Cardiac muscle cell (in vitro differentiated cells and primary cell): ENCODE data around the gene LGR6. TPM values are rescaled to one million over a fixed set of nuclear protein-coding genes. Genes with fewer than 3 reads are reported as not detected.

Source experiments
- DNase-seq, 2 donors: peaks; one replicate each; pipeline versions ENCODE4 v3.0.0 to v3.0.0-alpha.2; 2010 to 2017; ENCODE audit warnings: low read depth in 1 of 2, low spot score in 1 of 2
- H3K27ac ChIP-seq: fragments of 200-600 bp; sonication (generic); 2 replicates; pipeline ENCODE4 v1.5.1; 2016
- H3K27me3 ChIP-seq: fragments of 200-600 bp; sonication (generic); 2 replicates; pipeline ENCODE4 v1.6.0; 2016; ENCODE audit warnings: control low read depth
- H3K36me3 ChIP-seq: fragments of 200-600 bp; sonication (generic); 2 replicates; pipeline ENCODE4 v1.5.1; 2016; ENCODE audit warnings: control low read depth
- H3K4me1 ChIP-seq: fragments of 200-600 bp; sonication (generic); 2 replicates; pipeline ENCODE4 v1.8.1; 2017; ENCODE audit warnings: low read depth, mild to moderate bottlenecking, mixed run types
- H3K4me3 ChIP-seq: fragments of 200-600 bp; sonication (generic); 2 replicates; pipeline ENCODE4 v1.5.1; 2016; ENCODE audit warnings: mild to moderate bottlenecking
- H3K9me3 ChIP-seq: fragments of 200-600 bp; sonication (generic); 2 replicates; pipeline ENCODE4 v1.5.1; 2017; ENCODE audit warnings: low read depth, mild to moderate bottlenecking, control low read depth
- polyA plus RNA-seq: library from polyadenylated mRNA; unstranded; fragments of >200 nt; fragmentation: Nextera tagmentation; extraction: Ambion mirVana; gene quantifications from 2 replicates; pipeline ENCODE4 v1.2.1, GENCODE V29; 2016
- total RNA-seq: library from RNA; depleted of rRNA; stranded (reverse); fragments of >200 nt; gene quantifications from 2 replicates; pipeline ENCODE4 v1.2.3, GENCODE V29; 2016
- TF ChIP-seq, protein P1 (sequence below): IDR thresholded peaks from 2 replicates; pipeline ENCODE4 v1.5.1; 2012; ENCODE audit warnings: low read depth, mild to moderate bottlenecking, low read length

The LGR6 gene
- total and polyA plus RNA-seq, 2 experiments from 2014 or later, result 0.16 TPM; not detected in 1

DNA sequence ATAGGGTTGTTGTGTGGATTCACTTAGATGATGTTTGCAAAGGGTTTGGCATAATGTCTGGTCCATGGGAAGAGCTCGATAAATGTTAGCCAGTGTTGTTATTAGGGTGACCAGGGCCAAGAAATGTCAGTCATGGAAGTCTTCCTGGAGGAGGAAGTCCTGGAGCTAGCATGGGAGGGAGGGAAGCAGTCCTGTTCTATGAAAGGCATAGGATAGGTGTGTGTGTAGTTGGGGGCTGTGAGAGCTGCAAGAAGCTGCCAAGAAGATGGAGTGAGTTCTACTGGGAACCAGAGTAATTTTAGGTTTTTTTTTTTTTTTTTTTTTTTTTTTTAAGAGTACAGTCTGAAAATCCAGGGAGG lies 4.7 kb downstream of the LGR6 start:
- Histone ChIP-seq H3K4me3 (no peak overlapping the region), H3K9me3 (no peaks in the 10 kb centered on the region), H3K36me3 (no peaks in the 10 kb centered on the region), H3K27me3 (peaks cover 46% of the 10 kb centered on the region), H3K4me1 (no peaks in the 10 kb centered on the region), H3K27ac (no peak overlapping the region)
- no peak for DNase-seq
- TF ChIP-seq, protein P1, sequence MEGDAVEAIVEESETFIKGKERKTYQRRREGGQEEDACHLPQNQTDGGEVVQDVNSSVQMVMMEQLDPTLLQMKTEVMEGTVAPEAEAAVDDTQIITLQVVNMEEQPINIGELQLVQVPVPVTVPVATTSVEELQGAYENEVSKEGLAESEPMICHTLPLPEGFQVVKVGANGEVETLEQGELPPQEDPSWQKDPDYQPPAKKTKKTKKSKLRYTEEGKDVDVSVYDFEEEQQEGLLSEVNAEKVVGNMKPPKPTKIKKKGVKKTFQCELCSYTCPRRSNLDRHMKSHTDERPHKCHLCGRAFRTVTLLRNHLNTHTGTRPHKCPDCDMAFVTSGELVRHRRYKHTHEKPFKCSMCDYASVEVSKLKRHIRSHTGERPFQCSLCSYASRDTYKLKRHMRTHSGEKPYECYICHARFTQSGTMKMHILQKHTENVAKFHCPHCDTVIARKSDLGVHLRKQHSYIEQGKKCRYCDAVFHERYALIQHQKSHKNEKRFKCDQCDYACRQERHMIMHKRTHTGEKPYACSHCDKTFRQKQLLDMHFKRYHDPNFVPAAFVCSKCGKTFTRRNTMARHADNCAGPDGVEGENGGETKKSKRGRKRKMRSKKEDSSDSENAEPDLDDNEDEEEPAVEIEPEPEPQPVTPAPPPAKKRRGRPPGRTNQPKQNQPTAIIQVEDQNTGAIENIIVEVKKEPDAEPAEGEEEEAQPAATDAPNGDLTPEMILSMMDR, result no peak

DNA sequence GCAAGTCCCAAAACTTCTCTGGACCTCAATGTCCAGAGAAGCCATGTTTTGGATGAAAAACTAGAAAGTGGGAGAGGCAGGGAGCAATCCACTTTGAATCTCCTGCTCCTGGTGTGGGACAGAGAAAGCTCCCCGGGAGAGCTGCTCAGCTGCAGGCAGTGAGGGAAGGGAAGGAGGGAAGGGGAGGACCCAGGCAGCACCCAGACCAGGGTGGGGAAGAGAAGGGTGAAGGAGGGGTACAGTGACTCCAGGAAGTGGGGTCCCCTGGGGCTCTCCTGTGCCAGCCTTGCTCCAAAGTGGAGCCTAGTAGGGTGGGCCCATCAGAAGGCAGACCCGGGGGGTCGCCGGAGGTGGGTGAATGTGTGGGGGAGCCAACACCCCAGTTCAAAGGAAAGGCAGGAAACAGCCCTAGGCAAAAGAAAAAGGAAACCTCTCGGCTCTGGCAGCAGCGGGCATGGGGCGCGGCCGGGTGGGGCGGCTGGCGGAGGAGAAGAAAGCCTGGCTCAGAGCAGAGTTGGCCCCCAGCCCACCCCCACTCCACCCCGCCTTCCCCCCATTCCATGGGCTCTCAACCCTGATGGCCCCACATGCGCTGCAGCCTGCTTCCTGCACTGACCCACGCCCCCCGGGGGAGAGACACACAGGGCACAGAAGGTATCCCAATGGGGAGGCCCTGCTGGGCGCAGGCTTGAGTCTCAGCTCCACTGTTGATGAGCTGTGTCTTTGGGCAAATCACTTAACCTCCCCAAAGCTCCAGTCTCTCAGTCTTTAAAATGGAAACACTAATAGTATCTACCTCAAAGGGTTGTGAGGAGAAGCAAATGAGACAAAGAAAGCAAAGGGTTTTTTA lies 5.7 kb downstream of the LGR6 start:
- no peaks in the 10 kb centered on the region for H3K36me3 ChIP-seq
- TF ChIP-seq, protein P1, result no peak
- no peak overlapping the region for H3K27ac ChIP-seq
- H3K4me3 ChIP-seq, result no peak overlapping the region
- DNase-seq, result no peak
- no peaks in the 10 kb centered on the region for H3K4me1 ChIP-seq
- no peaks in the 10 kb centered on the region for H3K9me3 ChIP-seq
- H3K27me3 ChIP-seq, result peaks cover 36% of the 10 kb centered on the region

DNA sequence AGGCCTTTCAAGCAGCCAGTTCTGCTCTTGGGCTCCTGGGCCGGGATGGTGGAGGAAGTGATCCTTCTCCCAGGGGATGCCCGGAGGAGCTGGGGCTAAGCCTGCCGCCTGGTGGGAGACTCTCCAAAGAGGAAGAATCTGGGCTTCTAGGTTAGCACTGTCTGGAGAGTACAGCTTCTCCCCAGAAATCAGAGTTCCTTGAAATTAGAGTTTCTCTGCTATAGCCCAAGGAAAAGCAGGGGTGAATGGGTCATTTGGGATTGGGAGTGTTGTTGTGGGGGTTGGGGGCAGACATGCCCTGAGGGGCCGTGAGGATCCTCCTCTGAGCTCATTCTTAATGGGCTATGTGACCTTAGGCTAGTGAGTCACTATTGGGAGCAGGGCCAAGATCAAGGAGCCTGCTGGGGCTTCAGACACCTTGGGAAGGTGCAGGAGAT lies 6.5 kb downstream of the LGR6 start:
- Histone ChIP-seq H3K9me3 (no peaks in the 10 kb centered on the region), H3K36me3 (no peaks in the 10 kb centered on the region), H3K27ac (no peak overlapping the region), H3K4me1 (no peaks in the 10 kb centered on the region), H3K4me3 (no peak overlapping the region), H3K27me3 (peaks cover 28% of the 10 kb centered on the region)
- peak in 1 of 2 donors; percentile 10 for DNase-seq
- TF ChIP-seq, protein P1, result peak; percentile 11

DNA sequence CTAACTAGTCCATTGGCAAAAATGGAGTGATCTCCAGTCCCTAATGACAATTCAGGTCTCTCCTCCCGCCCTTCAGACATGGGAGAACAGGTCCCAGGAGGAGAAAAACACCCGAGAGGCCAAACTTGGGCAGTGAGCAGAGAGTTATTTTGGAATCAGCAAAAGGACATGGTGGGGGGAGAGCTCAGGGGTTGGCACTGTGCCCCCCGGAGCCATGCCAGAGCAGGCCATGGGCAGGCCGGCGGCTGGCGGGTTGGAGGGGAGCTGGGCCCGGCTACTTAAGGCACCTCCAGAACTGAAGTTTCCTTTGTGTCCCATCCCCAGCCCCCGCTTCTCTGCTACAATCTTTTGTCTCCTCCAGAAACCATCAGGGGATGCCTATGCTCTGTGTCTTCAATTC lies 7.1 kb downstream of the LGR6 start:
- DNase-seq, result no peak
- Histone ChIP-seq H3K4me1 (no peaks in the 10 kb centered on the region), H3K27ac (no peak overlapping the region), H3K27me3 (peaks cover 22% of the 10 kb centered on the region), H3K36me3 (no peaks in the 10 kb centered on the region), H3K4me3 (no peak overlapping the region), H3K9me3 (no peaks in the 10 kb centered on the region)
- TF ChIP-seq, protein P1, result no peak

DNA sequence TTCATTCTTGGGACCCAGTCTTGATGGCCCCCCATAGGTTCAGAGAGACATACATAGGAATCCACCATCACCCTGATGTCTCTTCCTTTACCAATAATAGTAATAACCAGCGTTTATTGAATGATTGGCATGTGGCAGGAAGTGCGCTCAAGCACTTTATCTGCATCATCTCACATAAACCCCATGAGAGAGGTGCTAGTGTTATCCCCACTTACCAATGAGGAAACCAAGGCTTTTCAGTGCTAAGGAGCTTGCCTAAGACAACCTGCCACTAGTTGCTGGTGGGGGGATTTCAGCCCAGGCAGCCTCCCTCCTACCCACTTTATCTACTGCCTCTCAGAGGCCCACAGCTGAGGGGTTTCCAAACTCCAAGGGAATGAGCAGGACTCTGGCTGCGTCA lies 7.7 kb downstream of the LGR6 start:
- no peaks in the 10 kb centered on the region for H3K9me3 ChIP-seq
- H3K27me3 ChIP-seq, result peaks cover 16% of the 10 kb centered on the region
- H3K36me3 ChIP-seq, result no peaks in the 10 kb centered on the region
- H3K4me1 ChIP-seq, result no peaks in the 10 kb centered on the region
- TF ChIP-seq, protein P1, result no peak
- DNase-seq, result no peak
- no peak overlapping the region for H3K27ac ChIP-seq
- H3K4me3 ChIP-seq, result no peak overlapping the region
